Upper lobe of left lung (tissue), 6 donors: ENCODE data around the gene CXCR6. TPM values are rescaled to one million over a fixed set of nuclear protein-coding genes. Genes with fewer than 3 reads are reported as not detected.

Experiments used
- ATAC-seq, 2 donors: fragments of 200-7000 bp; cut with Tn5 transposase; one replicate each; pipeline ENCODE4 v1.9.1; 2022; ENCODE audit warnings: mild to moderate bottlenecking in 2 of 2, moderate library complexity in 2 of 2; ENCODE audit not compliant: low FRiP score in 2 of 2
- DNase-seq, 2 donors: peaks; one replicate each; pipeline ENCODE4 v3.0.0-alpha.2; 2019 to 2020
- H3K27ac ChIP-seq, 4 donors: fragments of 200-600 bp; sonication (generic); one replicate each; pipeline ENCODE4 v1.5.1; 2016 to 2019
- H3K27me3 ChIP-seq, 4 donors: fragments of 200-600 bp; sonication (generic); one replicate each; pipeline ENCODE4 v1.5.1; 2017 to 2019
- H3K36me3 ChIP-seq, 4 donors: fragments of 200-600 bp; sonication (generic); one replicate each; pipeline ENCODE4 v1.5.1; 2016 to 2019
- H3K4me1 ChIP-seq, 4 donors: fragments of 200-600 bp; sonication (generic); one replicate each; pipeline ENCODE4 v1.5.1; 2018 to 2019
- H3K4me3 ChIP-seq, 4 donors: fragments of 200-600 bp; sonication (generic); one replicate each; pipeline ENCODE4 v1.5.1; 2017 to 2019; ENCODE audit warnings: mild to moderate bottlenecking in 2 of 4, moderate library complexity in 1 of 4
- H3K9me3 ChIP-seq, 4 donors: fragments of 200-600 bp; sonication (generic); one replicate each; pipeline ENCODE4 v1.5.1; 2018 to 2019
- CTCF ChIP-seq, 6 experiments: fragments of 450-650 bp in 4 of 6; fragments of 200-600 bp in 2 of 6; sonication (generic) in 2 of 6; IDR thresholded peaks; one replicate each; pipeline ENCODE4 v1.5.1; 2016 to 2019; ENCODE audit warnings: antibody characterized with exemption in 6 of 6
- EP300 ChIP-seq, 4 donors: sonication (generic); formaldehyde crosslinking; IDR thresholded peaks; one replicate each; pipeline ENCODE4 v1.5.1; 2017; ENCODE audit warnings: antibody characterized with exemption in 4 of 4, control low read depth in 2 of 4
- POLR2A ChIP-seq, 4 donors: fragments of 450-650 bp; IDR thresholded peaks; one replicate each; pipeline ENCODE4 v1.5.1; 2016 to 2017; ENCODE audit warnings: antibody characterized with exemption in 4 of 4, mild to moderate bottlenecking in 2 of 4
- POLR2AphosphoS5 ChIP-seq, 2 donors: sonication (generic); formaldehyde crosslinking; IDR thresholded peaks; one replicate each; pipeline ENCODE4 v1.5.1; 2017; ENCODE audit warnings: antibody characterized with exemption in 2 of 2
- WGBS, 2 donors: methylation state at CpG; one replicate each; pipeline ENCODE4 v1.1.5; 2017 to 2018; 5-methylcytosine and 5-hydroxymethylcytosine counted together
- total RNA-seq, 6 donors: library from RNA; depleted of rRNA in 4 of 6; stranded (reverse); fragments of >200 nt in 4 of 6; gene quantifications; one replicate each; pipeline versions ENCODE4 v1.1.0 to v1.2.1, GENCODE V29; 2016 to 2021
- donor health status: DM: no; HTN: no; CAD: no; lungs with moderate emphysema.
- donor health status: DM: no; HTN: yes; CAD: no; lungs with severe emphysema.

CXCR6 gene
- total RNA-seq, 6 donors from 2014 or later = 2.1 to 10.2 (median 3.0) TPM

- Histone ChIP-seq H3K27ac (no peak overlapping the region), H3K27me3 (no peaks in the 10 kb centered on the region), H3K36me3 (peaks cover 0 to 17% (median 6%) of the 10 kb centered on the region in 4 donors), H3K4me3 (no peak overlapping the region), H3K9me3 (no peaks in the 10 kb centered on the region), H3K4me1 (peaks cover 0 to 4% (median 0%) of the 10 kb centered on the region in 4 donors)
- no peak for TF ChIP-seq POLR2A (IDR thresholded peaks at IDR 0.05)
- 90 to 97% methylated on average over 6 to 7 of the region's 7 CpGs for WGBS, 2 donors
- DNase-seq (no peak), ATAC-seq (no peak)
Observed at GRCh38 chr3:45914362-45915058, 28.8 kb upstream of the CXCR6 start.

- no peaks in the 10 kb centered on the region for H3K9me3 ChIP-seq
- no peak for DNase-seq
- no peak for ATAC-seq
- WGBS, 2 donors = 88 to 93% methylated on average over 9 of the region's 9 CpGs
- no peak overlapping the region for H3K27ac ChIP-seq
- H3K4me3 ChIP-seq = no peak overlapping the region
- no peak for TF ChIP-seq POLR2A (IDR thresholded peaks at IDR 0.05)
- no peak for TF ChIP-seq CTCF (IDR thresholded peaks at IDR 0.05)
- no peak for TF ChIP-seq POLR2AphosphoS5 (IDR thresholded peaks at IDR 0.05)
- no peak for TF ChIP-seq EP300 (IDR thresholded peaks at IDR 0.05)
- H3K36me3 ChIP-seq = peaks cover 0 to 22% (median 10%) of the 10 kb centered on the region in 4 donors
- peaks cover 0 to 4% (median 0%) of the 10 kb centered on the region in 4 donors for H3K4me1 ChIP-seq
- H3K27me3 ChIP-seq = no peaks in the 10 kb centered on the region
Observed at GRCh38 chr3:45915059-45915439, 28.2 kb upstream of the CXCR6 start.

GRCh38 chr3:45915518-45916231, 27.6 kb upstream of the CXCR6 start:
- WGBS, 2 donors = 53 to 63% methylated on average over 13 of the region's 13 CpGs

GRCh38 chr3:45917146-45917898, 25.9 kb upstream of the CXCR6 start:
- no peak for DNase-seq
- ATAC-seq = no peak
- TF ChIP-seq POLR2AphosphoS5 (IDR thresholded peaks at IDR 0.05) = no peak
- no peak for TF ChIP-seq POLR2A (IDR thresholded peaks at IDR 0.05)
- no peak for TF ChIP-seq CTCF (IDR thresholded peaks at IDR 0.05)
- no peak for TF ChIP-seq EP300 (IDR thresholded peaks at IDR 0.05)
- no peaks in the 10 kb centered on the region for H3K27me3 ChIP-seq
- peaks cover 6 to 45% (median 31%) of the 10 kb centered on the region in 4 donors for H3K36me3 ChIP-seq
- H3K27ac ChIP-seq = no peak overlapping the region
- no peaks in the 10 kb centered on the region for H3K9me3 ChIP-seq
- 83 to 87% methylated on average over 6 of the region's 6 CpGs for WGBS, 2 donors
- peaks cover 0 to 4% (median 0%) of the 10 kb centered on the region in 4 donors for H3K4me1 ChIP-seq
- H3K4me3 ChIP-seq = no peak overlapping the region

More at GRCh38 chr3:45915518-45916231, 27.6 kb upstream of the CXCR6 start:
- H3K27ac ChIP-seq = no peak overlapping the region
- H3K27me3 ChIP-seq = no peaks in the 10 kb centered on the region
- H3K36me3 ChIP-seq = peaks cover 0 to 28% (median 16%) of the 10 kb centered on the region in 4 donors
- H3K4me1 ChIP-seq = peaks cover 0 to 4% (median 0%) of the 10 kb centered on the region in 4 donors
- TF ChIP-seq POLR2AphosphoS5 (IDR thresholded peaks at IDR 0.05) (no peak), CTCF (IDR thresholded peaks at IDR 0.05) (no peak), EP300 (IDR thresholded peaks at IDR 0.05) (no peak)
- ATAC-seq (peak in 1 of 2 donors; percentile 55), DNase-seq (peak; percentile 43 to 60)
- H3K9me3 ChIP-seq = no peaks in the 10 kb centered on the region
- H3K4me3 ChIP-seq = no peak overlapping the region
